OCI-LY1 (cell line): ENCODE results near the gene PLEKHM3.

Experiments used
- CTCF ChIP-seq: fragments of 200-600 bp; sonication (generic), shearing (Covaris generic); IDR thresholded peaks from 2 replicates; pipeline ENCODE4 v1.5.1; 2017; ENCODE audit warnings: mild to moderate bottlenecking, antibody characterized with exemption, low read length, moderate library complexity, mixed read lengths
- EZH2 ChIP-seq: fragments of 200-600 bp; sonication (generic), shearing (Covaris generic); IDR thresholded peaks from 2 replicates; pipeline ENCODE4 v1.8.0; 2017; ENCODE audit warnings: borderline replicate concordance, mixed run types, mild to moderate bottlenecking, antibody characterized with exemption, low read length, moderate library complexity, mixed read lengths

GRCh38 chr2:207879536-207879935, 145.8 kb downstream of the PLEKHM3 start:
- TF ChIP-seq CTCF = no peak
- no peak for TF ChIP-seq EZH2
